Stimulated activated CD8-positive, alpha-beta memory T cell treated with anti-CD3 and anti-CD28 coated beads, Interleukin-7, amount 100 ng/mL, for 1 hour (primary cell): ENCODE data around the gene FMR1.

Experiments used
- DNase-seq, 2 donors: peaks; one replicate each; pipeline ENCODE4 v3.0.0-alpha.2; 2020; ENCODE audit warnings: low read depth in 2 of 2

FMR1 gene

DNA sequence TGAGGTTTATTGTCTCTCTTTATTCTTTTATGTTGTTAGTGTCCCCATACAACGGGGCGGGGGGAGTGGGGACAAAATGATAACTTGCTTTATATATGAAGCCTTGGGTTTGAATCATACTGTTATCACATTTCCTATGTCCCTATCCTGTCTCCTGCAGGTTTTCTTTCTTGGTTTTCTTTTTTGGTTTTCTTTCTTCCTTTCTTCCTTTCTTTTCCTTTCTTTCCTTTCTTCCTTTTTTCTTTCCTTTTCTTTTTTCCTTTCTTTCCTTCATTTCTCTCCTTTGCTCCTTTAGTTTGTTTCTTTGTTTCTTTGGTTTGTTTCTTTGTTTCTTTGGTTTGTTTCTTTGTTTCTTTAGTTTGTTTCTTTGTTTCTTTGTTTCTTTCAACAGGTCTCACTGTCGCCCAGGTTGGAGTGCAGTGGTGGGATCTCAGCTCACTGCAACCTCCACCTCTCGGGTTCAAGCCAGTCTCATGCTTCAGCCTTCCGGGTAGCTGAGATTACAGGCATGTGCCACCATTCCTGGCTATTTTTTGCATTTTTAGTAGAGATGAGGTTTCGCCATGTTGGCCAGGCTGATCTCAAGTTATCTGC, 4.8 kb downstream of the FMR1 start:
- no peak for DNase-seq

DNA sequence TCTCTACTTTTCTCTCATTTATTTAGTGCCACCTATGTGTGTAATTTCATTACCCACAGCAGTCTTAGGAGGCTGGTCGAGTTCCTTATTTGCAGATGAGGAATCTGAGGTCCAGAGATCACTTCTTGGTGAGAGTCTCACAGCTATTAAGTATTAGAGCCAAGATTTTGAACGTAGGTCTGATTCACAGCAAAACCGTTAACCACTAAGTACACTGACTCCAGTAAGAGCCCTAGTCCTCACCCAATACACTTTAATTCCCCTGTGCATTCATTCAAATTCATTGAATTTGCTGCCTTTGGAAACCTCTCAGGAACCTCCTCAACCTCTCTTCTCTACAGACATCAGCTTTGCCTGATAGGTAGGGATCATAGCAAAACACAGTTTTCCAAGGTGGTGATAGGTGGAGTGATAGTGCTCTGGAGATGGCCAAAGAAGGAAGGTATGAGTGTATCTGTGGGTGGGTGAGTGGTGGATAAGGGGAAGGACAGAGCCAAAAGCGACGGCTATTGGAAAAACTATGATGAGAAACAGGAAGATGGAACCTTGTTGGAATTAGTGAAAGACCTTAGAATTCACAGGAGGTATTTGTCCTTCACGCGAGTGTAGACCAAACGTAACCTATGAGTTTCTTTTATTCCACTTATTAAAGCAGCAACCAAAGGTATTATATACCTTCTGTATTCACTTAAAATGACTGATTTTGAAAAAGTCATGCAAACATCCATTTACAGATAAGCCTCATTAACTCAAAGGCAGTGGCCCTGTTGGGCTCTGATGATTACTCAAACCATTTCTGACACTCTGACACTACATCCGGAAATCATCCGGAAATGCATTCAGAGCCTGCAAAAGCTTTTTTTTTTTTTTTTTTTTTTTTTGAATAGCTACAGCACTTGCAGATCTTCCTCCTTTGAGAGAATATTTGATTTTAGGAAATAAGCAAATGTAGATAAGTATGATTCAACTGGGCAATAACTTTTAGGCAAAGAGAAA, 6.3 kb downstream of the FMR1 start:
- DNase-seq = no peak

DNA sequence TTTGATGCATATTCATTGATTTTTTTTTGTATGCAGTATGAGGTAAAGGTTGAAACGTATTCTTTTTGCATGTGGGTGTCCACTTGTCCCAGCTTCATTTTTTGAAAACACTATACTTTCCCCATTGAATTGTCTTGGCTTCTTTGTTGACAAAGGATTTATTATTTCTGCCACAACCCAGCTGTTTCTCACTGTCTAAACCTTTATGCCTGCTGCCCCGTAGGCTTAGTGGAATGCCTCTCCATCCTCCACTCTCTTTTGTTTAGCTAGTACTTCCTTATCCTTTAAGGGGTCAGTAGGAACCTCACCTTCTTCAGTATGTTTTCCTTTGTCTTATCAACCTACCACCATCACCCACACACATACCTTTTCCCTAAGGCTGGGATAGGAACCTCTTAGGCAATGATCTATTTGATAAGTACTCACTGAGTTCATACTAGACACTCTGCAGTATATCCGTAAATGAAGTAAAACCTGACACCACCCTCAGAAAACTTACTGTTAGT, 8.5 kb downstream of the FMR1 start:
- DNase-seq = no peak

DNA sequence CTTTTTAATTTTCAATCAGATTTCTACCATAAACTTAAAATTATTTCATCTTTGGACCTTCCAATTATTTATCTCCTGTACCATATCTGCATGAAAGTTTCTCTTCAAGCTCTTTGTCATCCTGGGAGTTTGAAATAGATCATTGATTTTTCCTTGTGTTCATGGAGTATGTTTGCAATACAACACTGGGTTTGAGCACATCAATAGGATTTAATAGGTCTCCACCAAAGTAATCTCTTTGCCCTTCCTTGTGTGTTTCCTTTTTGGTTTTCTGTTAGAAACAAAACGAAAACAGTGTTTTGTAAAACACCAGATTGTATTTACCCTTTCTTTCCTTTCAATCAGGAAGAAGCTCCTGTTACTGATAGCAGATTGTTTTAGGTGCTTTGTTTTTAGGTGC, 11.9 kb downstream of the FMR1 start:
- DNase-seq = no peak

DNA sequence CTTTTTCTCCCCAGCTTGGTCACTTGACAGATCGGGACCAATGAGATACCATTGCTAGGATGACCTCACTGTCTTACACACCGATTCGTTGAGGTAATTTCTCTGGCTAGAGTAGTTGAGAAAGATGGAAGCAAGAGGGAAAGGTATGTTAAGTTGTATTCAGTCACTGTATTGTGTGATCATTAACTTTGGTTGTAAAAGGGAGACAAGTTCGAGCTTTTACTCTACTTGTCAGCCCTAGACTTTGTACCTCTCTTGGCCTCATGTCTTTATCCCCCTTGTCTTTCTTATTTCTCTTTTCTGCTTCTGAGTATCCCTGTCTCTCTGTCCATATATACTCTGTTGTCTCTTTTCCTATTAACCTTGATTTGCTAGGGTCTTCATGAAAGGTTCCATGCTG, 15.5 kb downstream of the FMR1 start:
- no peak for DNase-seq

DNA sequence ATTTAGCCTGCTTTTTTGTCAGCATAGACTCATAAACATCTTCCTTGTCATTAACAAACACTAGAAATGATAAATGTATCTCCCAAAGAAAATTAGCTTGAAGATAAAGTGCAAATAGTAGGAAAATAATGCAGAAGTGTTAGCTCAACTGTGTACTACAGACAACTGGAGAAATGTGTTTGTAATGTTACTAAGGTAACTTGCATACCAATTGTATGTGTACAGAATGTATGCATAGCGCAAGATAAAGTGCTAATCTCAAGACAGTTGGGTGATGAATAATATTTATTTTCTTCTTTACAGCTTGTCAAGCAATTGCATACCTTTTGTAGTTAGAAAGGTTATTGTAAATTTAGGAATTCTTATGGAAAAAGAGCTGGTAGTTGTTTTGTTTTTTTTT, 22.1 kb downstream of the FMR1 start:
- no peak for DNase-seq

DNA sequence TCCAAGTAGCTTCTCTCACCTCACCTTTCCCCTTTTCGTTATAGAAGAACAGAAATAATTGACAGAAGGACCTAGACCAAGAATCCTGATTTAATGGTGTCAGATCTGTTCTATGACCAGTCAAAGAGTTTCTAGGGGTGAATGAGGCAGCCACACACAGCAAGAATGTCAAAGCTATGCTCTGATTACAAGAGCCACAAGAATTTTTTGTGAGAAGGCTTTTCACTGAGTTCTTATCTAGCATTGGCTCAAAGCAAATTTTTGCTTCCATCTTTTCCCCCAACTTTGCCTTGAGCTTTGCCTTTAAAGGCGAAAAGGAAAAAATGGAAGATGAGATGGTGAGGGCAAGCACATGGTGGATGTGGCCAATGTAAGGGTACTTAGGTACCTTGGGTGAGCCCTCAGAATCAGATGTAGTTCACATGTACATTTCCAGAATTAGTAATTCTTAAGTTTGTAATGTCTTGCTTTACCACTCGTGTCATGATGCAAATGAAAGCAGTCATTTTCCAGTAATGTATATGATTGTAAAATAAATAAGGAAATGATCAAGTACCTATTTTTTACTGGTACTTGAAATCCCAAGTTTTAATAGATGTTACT, 23.5 kb downstream of the FMR1 start:
- DNase-seq = no peak

DNA sequence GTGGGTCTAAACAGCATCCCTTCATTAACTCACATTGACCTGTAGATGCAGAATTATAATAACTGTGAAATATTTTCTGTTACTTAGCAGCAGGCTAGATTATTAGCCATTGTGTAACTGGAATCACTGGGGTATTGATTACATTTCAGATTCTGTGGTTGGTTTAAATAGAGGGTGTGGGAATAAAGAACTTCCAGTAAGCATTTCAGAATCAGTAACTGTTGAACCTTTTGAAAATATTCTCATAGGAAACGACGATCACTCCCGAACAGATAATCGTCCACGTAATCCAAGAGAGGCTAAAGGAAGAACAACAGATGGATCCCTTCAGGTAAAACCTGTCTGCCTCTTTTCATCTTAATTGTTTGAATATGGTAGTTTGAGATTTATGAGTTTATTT, 33.6 kb downstream of the FMR1 start:
- DNase-seq = no peak

DNA sequence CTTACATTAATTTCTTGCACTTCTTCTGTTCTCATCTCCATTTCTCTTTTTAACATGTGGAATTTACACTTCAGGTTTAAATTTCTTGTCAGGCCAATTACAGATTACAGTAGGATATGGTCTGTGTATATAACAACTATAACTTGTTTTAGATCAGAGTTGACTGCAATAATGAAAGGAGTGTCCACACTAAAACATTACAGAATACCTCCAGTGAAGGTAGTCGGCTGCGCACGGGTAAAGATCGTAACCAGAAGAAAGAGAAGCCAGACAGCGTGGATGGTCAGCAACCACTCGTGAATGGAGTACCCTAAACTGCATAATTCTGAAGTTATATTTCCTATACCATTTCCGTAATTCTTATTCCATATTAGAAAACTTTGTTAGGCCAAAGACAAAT, 36.8 kb downstream of the FMR1 start:
- no peak for DNase-seq

DNA sequence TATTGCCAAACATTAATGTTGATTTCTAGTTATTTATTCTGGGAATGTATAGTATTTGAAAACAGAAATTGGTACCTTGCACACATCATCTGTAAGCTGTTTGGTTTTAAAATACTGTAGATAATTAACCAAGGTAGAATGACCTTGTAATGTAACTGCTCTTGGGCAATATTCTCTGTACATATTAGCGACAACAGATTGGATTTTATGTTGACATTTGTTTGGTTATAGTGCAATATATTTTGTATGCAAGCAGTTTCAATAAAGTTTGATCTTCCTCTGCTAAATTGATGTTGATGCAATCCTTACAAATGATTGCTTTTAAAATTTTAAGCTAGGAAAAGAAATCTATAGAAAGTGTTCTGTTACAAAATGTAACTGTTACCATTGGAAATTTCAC, 38.6 kb downstream of the FMR1 start:
- DNase-seq = no peak

DNA sequence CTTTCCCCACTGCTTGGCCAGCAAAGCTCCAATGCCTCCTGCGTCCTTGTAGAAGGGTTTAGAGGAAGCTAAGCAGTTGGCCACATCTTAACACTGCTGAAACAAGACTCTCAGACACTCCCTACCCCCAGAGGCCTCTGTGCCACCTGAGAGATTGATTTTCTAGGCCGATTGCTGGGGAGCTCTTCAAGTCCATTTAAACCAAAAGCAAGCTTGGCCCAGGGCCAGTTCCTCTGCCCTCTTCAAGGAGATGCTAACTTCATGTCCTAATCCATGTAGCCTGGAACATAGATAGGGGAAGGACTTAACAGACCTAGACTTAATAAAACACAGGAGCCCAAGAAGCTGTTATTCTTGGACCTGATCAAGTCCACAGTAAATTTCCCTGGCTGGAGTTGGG, 42.3 kb downstream of the FMR1 start:
- DNase-seq = no peak

DNA sequence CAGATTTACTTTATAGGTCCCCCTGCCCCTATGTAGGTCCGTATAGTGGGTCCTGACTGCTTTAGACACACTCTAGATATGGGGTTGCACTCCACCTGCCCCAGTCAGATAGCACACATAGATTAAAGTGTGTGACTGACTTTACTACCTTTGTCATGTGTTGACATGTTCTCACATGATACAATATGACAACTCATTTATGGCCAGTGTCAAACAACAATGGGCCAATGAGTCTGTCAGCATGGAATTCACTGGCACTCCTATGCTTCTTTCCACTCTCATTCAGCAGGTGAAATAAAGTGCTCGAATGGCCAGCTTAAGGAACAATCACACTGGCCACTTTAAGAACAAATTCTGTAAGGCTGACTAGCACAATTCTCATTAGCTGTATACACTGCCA, 45.6 kb downstream of the FMR1 start:
- DNase-seq = no peak

DNA sequence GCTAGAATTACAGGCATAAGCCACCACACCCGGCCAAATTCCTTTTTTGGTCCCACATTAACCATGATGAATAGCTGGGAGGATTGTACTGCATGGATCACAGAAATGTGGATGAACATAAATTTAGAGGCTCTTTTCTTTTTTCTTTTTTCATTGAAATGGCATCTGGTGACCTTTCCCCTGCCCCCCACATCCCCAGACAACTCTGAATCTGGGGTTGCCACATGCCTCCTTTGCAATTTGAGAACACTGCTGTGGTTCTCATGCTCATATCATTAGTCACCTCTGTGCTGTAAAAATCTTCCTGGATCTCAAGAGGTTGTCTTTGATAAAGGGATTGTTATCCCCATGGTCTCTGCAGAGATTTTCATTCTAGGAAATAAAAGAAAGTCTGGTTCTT, 46.6 kb downstream of the FMR1 start:
- DNase-seq = no peak

DNA sequence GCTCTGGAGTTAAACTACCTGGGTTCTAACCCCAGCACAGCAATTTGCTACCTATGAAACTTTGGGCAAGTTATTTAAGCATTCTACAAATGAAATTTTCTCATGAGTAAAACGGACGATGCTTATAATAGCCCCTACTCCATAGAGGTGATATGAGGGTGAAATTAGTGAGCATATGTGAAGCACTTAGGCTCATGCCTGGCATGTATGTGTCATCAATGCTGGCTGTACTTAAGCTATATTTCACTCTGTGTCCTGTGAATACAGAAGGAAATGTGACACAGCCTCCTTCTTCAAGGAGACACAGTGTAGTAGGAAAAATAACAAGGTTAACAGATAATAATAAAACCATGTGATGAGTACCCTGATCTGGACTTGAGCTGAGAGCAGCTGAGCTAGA, 49.0 kb downstream of the FMR1 start:
- DNase-seq = no peak

DNA sequence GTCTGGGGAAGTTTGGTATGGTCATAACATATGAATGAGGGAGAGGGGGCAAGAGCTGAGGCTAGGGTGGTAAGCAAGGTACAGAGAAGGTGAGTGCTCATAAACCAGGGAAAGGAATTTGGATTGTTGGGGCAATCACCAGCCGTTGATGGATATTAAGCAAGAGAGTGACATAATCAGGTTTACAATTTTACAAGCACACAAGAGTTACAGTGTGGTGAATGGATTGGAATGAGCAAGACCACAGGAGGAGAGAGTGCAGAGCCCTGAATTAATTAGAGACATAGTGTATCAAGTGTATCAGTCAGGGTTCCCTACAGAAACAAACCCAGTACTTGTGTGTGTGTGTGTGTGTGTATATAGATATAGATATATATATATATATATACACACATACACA, 50.8 kb downstream of the FMR1 start:
- no peak for DNase-seq

DNA sequence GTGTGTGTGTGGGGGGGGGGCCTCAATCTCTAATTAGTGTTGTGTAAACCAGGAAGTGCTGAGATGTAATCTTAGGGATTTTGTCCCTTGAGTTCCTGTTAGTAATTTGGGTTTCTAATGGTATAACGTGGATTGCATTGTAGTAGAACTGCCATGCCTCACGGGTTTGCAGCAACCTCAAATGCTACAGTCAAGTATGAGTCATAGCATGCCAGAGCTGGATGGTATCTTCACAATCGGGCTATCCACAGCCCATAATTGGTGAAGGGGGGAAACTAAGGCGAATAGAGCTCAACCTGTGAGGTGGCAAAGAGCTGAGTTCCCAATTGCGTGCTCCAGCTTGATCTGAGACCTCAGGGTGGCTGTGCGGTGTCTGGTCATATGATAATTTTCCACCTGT, 67.2 kb downstream of the FMR1 start:
- no peak for DNase-seq

DNA sequence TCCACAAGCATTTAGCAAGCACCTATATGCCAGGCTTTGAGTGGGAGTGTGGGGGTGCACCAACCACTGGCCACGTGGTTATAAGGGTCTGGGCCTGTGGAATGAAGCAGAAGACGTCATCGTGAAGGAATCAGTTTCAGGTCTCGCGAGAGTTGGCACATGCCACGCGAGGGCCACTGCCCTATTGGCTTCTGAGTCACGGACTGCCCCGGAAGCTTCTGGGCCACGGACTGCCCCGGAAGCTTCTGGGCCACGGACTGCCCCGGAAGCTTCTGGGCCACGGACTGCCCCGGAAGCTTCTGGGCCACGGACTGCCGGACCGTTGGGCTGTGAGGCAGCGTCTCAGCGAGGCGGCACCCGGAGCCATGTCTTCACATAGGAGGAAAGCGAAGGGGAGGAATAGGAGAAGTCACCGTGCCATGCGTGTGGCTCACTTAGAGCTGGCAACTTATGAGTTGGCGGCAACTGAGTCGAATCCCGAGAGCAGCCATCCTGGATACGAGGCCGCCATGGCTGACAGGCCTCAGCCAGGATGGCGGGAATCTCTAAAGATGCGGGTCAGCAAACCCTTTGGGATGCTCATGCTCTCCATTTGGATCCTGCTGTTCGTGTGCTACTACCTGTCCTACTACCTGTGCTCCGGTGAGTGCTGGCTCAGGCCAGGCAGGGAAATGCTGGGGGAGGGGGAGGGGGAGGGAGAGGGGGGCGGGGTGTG, 69.5 kb downstream of the FMR1 start, which contains the start of gene FMR1NB:
TSS of gene FMR1NB (plus strand) at position 300 of the 715 bp plus-strand sequence. CDS start at position 366, 66 bp downstream.
- DNase-seq = no peak
